RWPE2 (cell line): ENCODE data around the gene SKP1.

Experiments
- ATAC-seq: fragments of 200-7000 bp; cut with Tn5 transposase; 3 replicates; pipeline ENCODE4 v1.9.1; 2021; ENCODE audit warnings: low read depth
- DNase-seq: peaks from one replicate; pipeline ENCODE4 v3.0.0-alpha.2; 2020; ENCODE audit warnings: low spot score
- H3K27ac ChIP-seq: fragments of 450-650 bp; 2 replicates; pipeline ENCODE4 v1.5.1; 2017; ENCODE audit warnings: mild to moderate bottlenecking; ENCODE audit not compliant: poor library complexity, severe bottlenecking
- H3K27me3 ChIP-seq: fragments of 250-450 bp; sonication (Bioruptor Pico); 2 replicates; pipeline ENCODE4 v1.5.1; 2021; ENCODE audit warnings: mild to moderate bottlenecking, moderate library complexity; ENCODE audit not compliant: insufficient read depth, poor library complexity, severe bottlenecking
- H3K36me3 ChIP-seq: fragments of 250-450 bp; sonication (Bioruptor Pico); 2 replicates; pipeline ENCODE4 v1.5.1; 2020; ENCODE audit warnings: low read depth, mild to moderate bottlenecking, moderate library complexity
- H3K4me1 ChIP-seq: fragments of 250-450 bp; sonication (Bioruptor Pico); 2 replicates; pipeline ENCODE4 v1.5.1; 2021; ENCODE audit warnings: mild to moderate bottlenecking, moderate library complexity; ENCODE audit not compliant: insufficient read depth, poor library complexity, severe bottlenecking
- H3K4me3 ChIP-seq: fragments of 250-450 bp; sonication (Bioruptor Pico); 2 replicates; pipeline ENCODE4 v1.5.1; 2021; ENCODE audit warnings: mild to moderate bottlenecking, moderate library complexity; ENCODE audit not compliant: severe bottlenecking
- H3K9me3 ChIP-seq: fragments of 250-450 bp; sonication (Bioruptor Pico); 2 replicates; pipeline ENCODE4 v1.5.1; 2021; ENCODE audit warnings: mild to moderate bottlenecking, moderate library complexity; ENCODE audit not compliant: severe bottlenecking
- TF ChIP-seq, protein P1 (sequence below): fragments of 450-650 bp; IDR thresholded peaks from one replicate; pipeline ENCODE4 v1.5.1; 2017; ENCODE audit warnings: mild to moderate bottlenecking, moderate library complexity; ENCODE audit not compliant: poor library complexity, severe bottlenecking

The SKP1 gene

GRCh38 chr5:134207696-134208095, 30.9 kb upstream of the SKP1 start:
- Histone ChIP-seq H3K4me1 (no peaks in the 10 kb centered on the region), H3K27me3 (no peaks in the 10 kb centered on the region), H3K9me3 (no peaks in the 10 kb centered on the region), H3K4me3 (no peak overlapping the region), H3K27ac (no peak overlapping the region), H3K36me3 (peaks cover 48% of the 10 kb centered on the region)
- DNase-seq: no peak
- TF ChIP-seq, protein P1, sequence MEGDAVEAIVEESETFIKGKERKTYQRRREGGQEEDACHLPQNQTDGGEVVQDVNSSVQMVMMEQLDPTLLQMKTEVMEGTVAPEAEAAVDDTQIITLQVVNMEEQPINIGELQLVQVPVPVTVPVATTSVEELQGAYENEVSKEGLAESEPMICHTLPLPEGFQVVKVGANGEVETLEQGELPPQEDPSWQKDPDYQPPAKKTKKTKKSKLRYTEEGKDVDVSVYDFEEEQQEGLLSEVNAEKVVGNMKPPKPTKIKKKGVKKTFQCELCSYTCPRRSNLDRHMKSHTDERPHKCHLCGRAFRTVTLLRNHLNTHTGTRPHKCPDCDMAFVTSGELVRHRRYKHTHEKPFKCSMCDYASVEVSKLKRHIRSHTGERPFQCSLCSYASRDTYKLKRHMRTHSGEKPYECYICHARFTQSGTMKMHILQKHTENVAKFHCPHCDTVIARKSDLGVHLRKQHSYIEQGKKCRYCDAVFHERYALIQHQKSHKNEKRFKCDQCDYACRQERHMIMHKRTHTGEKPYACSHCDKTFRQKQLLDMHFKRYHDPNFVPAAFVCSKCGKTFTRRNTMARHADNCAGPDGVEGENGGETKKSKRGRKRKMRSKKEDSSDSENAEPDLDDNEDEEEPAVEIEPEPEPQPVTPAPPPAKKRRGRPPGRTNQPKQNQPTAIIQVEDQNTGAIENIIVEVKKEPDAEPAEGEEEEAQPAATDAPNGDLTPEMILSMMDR: no peak
- no peak for ATAC-seq

GRCh38 chr5:134206627-134207160, 29.9 kb upstream of the SKP1 start:
- Histone ChIP-seq H3K4me1 (no peaks in the 10 kb centered on the region), H3K36me3 (peaks cover 58% of the 10 kb centered on the region)

DNA sequence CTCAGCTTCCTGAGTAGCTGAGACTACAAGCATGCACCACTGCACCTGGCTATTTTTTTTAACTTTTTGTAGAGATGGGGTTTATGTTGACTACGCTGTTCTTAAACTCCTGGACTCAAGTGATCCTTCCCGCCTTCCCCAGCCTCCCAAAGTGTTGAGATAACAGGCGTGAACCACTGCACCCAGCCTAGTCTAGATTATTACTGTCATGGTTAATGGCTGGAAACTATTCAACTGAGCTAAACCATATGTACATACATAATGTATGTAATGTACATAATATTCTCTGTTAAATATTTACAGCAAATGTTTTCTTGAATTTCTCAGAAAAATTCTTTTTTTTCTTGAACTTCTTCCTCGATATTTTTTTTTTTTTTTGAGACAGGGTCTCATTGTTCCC, 27.8 kb upstream of the SKP1 start:
- DNase-seq (no peak), ATAC-seq (no peak)
- Histone ChIP-seq H3K27ac (no peak overlapping the region), H3K27me3 (no peaks in the 10 kb centered on the region), H3K4me3 (no peak overlapping the region), H3K4me1 (no peaks in the 10 kb centered on the region), H3K9me3 (no peaks in the 10 kb centered on the region), H3K36me3 (peaks cover 75% of the 10 kb centered on the region)
- TF ChIP-seq, protein P1: no peak

More at GRCh38 chr5:134206627-134207160, 29.9 kb upstream of the SKP1 start:
- ATAC-seq (no peak), DNase-seq (no peak)
- H3K9me3 ChIP-seq: no peaks in the 10 kb centered on the region
- no peak overlapping the region for H3K27ac ChIP-seq
- TF ChIP-seq, protein P1: no peak
- H3K27me3 ChIP-seq: no peaks in the 10 kb centered on the region
- no peak overlapping the region for H3K4me3 ChIP-seq

DNA sequence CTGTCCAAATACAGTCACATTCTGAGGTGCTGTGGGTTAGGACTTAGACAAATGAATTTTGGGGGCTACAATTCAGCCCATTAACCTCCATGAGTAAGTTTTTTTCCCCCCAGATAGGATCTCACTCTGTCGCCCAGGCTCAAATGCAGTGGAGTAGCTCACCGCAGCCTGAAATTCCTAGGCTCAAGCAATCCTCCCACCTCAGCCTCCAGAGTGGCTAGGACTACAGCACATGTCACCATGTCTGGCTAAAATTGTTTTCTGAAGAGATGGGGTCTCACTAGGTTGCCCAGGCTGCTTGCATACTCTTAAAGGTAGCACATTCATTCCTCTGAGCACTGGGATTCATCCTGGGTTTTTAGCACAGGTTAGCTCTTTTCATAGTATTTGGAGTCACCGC, 26.9 kb upstream of the SKP1 start:
- DNase-seq: no peak
- peaks cover 84% of the 10 kb centered on the region for H3K36me3 ChIP-seq
- no peak for ATAC-seq

GRCh38 chr5:134195666-134196065, 18.9 kb upstream of the SKP1 start:
- TF ChIP-seq, protein P1: no peak
- ATAC-seq (no peak), DNase-seq (no peak)
- Histone ChIP-seq H3K36me3 (peaks cover 70% of the 10 kb centered on the region), H3K4me1 (no peaks in the 10 kb centered on the region), H3K4me3 (no peak overlapping the region), H3K27me3 (no peaks in the 10 kb centered on the region), H3K27ac (no peak overlapping the region), H3K9me3 (no peaks in the 10 kb centered on the region)

More for the DNA sequence above, 26.9 kb upstream of the SKP1 start:
- TF ChIP-seq, protein P1: no peak
- Histone ChIP-seq H3K4me1 (no peaks in the 10 kb centered on the region), H3K27ac (no peak overlapping the region), H3K27me3 (no peaks in the 10 kb centered on the region), H3K4me3 (no peak overlapping the region), H3K9me3 (no peaks in the 10 kb centered on the region)
